ENCODE measurements around the gene SGCA. TPM values are rescaled to one million over a fixed set of nuclear protein-coding genes. Genes with fewer than 3 reads are reported as not detected.

SGCA gene
- total RNA-seq, 1 experiment from 2014 or later: not detected

DNA sequence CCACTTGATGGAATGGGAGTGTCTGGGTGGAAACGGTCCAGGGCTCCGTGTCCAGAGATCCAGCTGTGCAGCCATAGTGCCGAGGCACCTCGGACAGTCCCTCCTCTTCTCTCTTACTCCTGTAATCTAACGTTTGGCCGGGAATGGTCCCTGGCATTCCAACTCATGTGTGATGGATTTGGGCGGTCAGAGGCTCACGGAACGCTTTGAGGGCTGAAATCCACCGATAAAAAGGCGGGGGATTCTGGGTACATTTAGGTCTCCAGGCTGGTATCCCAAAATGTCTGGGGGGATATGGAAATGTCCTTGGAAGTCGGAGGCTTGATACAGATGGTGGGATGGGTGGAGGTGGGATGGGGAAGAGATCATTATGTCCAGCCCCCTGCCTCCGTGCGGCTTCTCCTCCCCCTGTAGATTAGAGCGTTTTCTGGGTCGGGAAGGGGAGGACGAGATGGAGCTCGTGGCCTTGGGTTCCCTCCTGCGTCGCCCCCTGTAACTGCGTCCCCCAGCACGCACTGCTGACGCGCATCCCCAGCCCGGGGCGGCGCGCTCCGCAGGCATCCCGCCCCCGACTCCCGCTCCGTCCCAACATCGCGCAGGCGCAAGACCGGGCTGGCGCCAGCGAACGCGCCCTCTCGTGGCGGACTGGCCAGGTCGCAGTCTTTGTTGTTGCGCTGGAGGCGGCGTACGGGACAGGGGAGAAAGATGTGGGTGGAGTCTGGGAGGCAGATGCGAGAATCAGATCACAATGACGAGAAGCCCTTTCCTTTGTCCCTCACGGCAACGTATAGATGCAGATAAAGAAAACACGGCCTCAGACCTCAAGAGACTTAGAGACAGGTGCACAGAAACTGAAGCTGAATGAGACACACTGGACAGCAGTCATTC lies 4.5 kb upstream of the SGCA start:
- in situ Hi-C loops (cut with HindIII; ENCODE audit: low pct_unique_long_range_greater_than_20kb, low sequenced_read_pairs): no loop called here
- peak; percentile 87 for DNase-seq (ENCODE audit: low read depth)

DNA sequence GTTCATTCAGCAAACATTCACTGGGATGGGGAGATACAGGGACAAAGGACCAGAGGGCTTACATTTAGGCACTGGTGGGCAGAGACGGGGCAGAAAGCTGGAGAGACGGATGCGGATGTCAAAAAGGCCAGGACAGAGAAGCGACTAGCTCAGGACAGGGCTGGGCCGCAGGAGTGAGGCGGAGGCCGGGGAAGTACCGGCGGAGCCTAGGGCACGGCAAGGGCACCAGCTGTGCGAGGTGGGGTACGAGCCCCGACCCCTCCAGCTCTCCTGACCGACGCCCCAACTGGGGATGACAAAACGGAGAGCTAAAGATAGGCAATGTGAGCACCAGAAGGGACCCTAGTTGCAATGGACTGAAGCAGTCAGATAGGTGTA lies 3.9 kb upstream of the SGCA start:
- no peak for DNase-seq (ENCODE audit: low read depth)
- in situ Hi-C loops (cut with HindIII; ENCODE audit: low pct_unique_long_range_greater_than_20kb, low sequenced_read_pairs): no loop called here

DNA sequence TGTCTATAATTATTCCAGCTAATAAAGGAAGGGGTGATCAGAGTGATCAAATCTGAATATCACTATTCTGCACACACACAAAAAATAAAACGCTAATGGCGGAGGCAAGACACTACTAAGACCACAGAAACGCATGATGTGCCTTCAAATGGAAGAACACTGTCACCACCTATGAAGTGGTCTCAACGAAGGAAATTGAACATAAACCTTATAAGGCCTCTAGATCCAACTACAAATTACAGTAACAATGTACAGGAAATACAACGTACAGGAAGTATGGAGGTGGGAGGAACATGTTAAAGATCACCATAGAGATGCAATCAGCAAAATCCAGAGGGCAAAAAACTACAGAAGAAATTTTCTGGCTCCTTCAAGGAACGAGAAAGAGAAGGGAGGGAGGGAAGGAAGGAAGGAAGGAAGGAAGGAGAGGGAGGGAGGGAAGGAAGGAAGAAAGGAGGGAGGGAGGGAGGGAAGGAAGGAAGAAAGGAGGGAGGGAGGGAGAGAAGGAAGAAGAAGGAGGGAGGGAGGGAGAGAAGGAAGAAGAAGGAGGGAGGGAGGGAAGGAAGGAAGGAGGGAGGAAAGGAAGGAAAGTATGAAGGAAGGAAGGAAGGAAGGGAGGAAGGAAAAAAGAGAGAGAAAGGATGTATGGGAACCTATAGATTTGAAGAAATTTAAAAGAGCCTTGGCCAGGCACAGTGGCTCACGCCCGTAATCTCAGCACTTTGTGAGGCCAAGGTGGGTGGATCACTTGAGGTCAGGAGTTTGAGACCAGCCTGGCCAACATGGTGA lies 3.1 kb upstream of the SGCA start:
- no peak for DNase-seq (ENCODE audit: low read depth)
- in situ Hi-C loops (cut with HindIII; ENCODE audit: low pct_unique_long_range_greater_than_20kb, low sequenced_read_pairs): no loop called here

DNA sequence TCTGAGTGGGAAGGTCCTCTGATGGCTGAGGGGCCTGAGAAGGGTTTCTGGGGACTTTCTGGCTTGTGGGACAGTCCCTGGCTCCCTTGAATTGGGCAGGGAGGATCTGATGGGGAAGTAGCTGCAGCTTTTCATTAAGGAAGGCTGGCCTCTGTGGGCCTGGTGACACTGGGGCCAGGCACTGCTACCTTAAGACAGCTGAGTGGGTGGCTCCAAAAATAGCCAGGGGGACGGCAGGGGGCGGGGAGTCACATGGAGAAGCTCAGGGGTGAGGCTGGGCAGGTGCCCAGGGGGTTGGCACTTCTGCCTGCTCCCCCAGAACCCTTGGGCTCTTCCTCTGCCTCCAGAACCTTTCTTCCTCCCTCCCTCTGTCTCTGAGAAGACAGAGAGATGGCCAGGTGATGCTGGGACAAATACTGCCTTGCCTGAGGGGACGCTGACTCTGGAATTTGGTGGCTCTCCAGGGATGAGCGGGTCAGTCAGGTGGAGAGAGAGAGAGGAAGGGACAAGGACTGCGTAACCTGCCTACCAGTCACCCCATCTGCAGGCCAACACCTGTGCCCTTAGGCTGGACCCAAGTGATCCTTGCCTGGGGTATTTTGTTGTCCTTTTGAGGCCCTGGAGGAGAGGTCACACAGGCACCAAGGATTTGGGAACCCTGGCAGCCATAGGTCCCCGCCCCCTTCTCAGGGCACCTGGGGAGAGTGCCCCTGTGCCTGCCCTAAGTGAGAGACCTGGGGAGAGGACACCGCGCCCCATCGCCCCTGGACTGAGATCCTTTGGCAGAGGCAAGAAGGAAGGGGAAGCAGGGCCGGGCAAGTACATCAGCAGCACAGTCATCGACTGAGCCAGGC lies 1.7 kb upstream of the SGCA start:
- in situ Hi-C loops (cut with HindIII; ENCODE audit: low pct_unique_long_range_greater_than_20kb, low sequenced_read_pairs): no loop called here
- no peak for DNase-seq (ENCODE audit: low read depth)

DNA sequence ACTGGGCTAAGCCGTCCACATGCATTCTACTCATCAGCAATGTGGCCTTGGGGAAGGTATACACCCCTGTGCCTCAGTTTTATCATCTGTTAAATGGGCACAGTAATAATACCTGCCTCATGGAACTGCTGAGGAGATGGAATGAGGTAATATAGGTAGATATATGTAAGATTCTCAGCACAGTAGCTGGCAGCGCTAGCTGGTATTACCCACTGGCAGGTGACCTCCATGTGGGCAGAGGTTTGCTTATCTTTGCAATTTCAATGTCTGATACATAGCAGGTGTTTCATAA lies 1.2 kb upstream of the SGCA start:
- no peak for DNase-seq (ENCODE audit: low read depth)

DNA sequence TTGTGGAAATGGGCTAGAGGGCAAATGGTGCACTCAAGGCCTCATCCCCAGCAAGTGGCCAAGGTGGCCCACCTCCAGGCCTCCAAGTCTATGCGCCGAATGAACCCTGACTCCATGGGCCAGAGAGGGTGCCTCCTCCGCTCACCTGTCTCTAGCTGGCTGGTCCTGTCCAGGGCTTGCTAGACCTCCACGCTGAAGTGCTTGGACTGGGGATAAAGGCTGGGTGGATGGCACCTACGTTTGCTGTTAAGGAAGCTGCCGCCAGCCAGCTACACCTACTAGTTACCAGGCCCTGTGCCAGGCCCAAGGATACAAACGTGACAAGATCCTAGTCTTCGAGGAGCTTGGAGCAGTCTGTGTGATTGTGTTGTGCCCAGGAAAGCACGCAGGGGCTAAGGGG lies 739 bp upstream of the SGCA start:
- in situ Hi-C loops (cut with HindIII; ENCODE audit: low pct_unique_long_range_greater_than_20kb, low sequenced_read_pairs): no loop called here
- no peak for DNase-seq (ENCODE audit: low read depth)

More for the DNA sequence above, 1.2 kb upstream of the SGCA start:
- in situ Hi-C loops (cut with HindIII; ENCODE audit: low pct_unique_long_range_greater_than_20kb, low sequenced_read_pairs): no loop called here

DNA sequence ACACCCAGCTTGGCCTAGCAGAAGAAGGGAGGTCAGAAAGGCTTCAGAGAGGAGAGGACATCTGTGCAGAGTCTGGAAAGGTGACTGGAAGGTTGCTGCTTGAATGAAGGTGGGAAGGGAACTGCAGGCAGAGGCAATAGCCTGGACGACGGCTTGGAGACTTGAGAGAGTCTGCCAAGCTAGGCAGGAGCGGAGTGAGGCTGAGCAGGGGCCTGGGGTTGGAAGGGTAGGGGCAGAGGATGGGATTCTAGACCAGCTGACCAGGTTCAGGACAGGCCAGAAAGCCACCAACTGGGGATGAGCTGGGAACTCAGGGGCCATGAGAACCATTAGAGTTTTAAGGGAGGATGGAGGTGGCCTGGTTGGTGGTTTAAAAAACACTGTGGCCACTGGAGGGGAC lies 339 bp upstream of the SGCA start:
- in situ Hi-C loops (cut with HindIII; ENCODE audit: low pct_unique_long_range_greater_than_20kb, low sequenced_read_pairs): no loop called here
- DNase-seq (ENCODE audit: low read depth): no peak

DNA sequence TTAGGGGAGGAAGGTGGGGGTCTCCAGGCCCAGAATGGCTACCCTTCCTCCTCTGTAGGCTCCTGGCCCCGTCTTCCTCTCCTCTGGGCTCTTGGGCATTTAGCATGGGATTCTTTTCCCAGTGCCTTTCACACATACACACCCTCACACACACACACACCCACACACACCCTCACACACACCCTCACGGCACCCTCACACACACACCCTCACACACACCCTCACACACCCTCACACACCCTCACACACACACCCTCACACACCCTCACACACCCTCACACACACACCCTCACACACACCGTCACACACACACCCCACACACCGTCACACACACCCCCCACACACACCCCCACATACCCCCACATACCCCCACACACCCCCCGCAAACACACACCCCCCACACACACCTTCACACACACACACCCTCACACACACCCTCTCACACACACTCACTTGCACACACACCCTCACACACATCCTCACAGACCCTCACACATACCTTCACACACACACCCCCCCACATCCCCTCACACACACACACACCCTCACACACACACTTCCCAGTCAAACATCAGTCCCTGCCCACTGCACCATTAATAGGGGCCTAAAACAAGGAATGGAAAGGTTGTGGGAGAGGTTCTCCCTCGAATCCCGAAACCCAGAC lies 845 bp downstream of the SGCA start:
- DNase-seq (ENCODE audit: low read depth): no peak
- in situ Hi-C loops (cut with HindIII; ENCODE audit: low pct_unique_long_range_greater_than_20kb, low sequenced_read_pairs): no loop called here

DNA sequence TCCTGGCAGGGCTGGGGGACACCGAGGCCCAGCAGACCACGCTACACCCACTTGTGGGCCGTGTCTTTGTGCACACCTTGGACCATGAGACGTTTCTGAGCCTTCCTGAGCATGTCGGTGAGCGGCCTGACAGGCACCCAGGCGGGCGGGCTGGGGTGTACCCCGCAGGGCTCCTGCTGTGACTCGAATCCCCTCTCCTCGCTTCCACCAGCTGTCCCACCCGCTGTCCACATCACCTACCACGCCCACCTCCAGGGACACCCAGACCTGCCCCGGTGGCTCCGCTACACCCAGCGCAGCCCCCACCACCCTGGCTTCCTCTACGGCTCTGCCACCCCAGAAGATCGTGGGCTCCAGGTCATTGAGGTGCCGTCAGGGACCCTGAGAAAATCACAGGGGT lies 1.6 kb downstream of the SGCA start:
- in situ Hi-C loops (cut with HindIII; ENCODE audit: low pct_unique_long_range_greater_than_20kb, low sequenced_read_pairs): no loop called here
- no peak for DNase-seq (ENCODE audit: low read depth)

DNA sequence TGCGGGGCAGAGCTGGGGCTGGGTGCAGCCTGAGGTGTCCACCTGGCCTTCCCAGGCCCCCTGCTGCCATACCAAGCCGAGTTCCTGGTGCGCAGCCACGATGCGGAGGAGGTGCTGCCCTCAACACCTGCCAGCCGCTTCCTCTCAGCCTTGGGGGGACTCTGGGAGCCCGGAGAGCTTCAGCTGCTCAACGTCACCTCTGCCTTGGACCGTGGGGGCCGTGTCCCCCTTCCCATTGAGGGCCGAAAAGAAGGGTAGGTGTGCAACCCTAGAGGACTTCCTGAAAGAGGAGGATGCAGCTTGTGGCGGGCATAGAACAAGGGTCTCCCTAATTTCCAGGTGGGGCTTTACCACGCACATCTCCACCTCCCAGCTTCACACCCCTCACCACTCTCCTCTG lies 2.5 kb downstream of the SGCA start:
- in situ Hi-C loops (cut with HindIII; ENCODE audit: low pct_unique_long_range_greater_than_20kb, low sequenced_read_pairs): no loop called here
- DNase-seq (ENCODE audit: low read depth): no peak

DNA sequence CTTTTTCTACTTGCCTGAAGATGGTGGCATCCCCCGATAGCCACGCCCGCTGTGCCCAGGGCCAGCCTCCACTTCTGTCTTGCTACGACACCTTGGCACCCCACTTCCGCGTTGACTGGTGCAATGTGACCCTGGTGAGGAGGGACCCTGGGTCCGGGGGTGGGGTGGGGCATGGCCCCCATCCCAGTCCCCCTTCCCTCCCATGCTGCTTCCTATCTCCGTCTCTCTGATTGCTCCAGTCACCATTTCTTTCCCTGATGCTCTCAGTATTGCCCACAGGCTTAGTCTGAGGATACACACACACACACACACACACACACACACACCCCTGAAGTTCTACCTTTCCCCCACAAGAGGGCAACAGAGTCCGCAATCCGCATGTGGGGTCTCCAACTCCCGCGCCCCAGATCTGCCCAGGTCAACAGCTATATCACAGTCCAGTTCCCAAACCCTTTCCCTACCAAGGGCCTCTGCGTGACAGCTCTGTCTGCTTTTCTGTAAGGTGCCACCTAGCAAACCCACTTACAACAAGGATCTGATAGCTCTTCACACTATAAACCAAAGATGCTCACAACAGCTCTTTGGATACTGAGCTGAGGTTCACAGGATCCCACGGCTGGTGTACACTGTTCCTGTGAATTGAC lies 3.4 kb downstream of the SGCA start:
- peak; percentile 74 for DNase-seq (ENCODE audit: low read depth)
- in situ Hi-C loops (cut with HindIII; ENCODE audit: low pct_unique_long_range_greater_than_20kb, low sequenced_read_pairs): no loop called here

DNA sequence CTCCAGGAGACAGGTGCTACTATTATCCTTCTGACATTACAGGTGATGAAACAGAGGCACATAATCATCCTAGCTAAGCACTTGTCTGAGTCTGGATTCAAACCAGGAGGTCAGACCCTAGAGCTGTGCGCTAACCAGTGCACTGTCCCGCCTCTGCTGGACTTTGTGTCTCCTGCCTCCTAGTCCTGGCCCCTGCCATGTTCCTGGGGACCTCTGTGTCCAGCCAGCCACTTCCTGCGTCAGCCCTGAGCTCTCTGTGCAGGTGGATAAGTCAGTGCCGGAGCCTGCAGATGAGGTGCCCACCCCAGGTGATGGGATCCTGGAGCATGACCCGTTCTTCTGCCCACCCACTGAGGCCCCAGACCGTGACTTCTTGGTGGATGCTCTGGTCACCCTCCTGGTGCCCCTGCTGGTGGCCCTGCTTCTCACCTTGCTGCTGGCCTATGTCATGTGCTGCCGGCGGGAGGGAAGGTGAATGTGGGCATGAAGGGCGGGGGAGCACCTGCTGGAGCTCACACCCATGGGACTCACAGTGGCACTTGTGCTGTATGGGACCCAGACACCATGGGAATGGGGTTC lies 4.2 kb downstream of the SGCA start:
- in situ Hi-C loops (cut with HindIII; ENCODE audit: low pct_unique_long_range_greater_than_20kb, low sequenced_read_pairs): no loop called here
- no peak for DNase-seq (ENCODE audit: low read depth)

DNA sequence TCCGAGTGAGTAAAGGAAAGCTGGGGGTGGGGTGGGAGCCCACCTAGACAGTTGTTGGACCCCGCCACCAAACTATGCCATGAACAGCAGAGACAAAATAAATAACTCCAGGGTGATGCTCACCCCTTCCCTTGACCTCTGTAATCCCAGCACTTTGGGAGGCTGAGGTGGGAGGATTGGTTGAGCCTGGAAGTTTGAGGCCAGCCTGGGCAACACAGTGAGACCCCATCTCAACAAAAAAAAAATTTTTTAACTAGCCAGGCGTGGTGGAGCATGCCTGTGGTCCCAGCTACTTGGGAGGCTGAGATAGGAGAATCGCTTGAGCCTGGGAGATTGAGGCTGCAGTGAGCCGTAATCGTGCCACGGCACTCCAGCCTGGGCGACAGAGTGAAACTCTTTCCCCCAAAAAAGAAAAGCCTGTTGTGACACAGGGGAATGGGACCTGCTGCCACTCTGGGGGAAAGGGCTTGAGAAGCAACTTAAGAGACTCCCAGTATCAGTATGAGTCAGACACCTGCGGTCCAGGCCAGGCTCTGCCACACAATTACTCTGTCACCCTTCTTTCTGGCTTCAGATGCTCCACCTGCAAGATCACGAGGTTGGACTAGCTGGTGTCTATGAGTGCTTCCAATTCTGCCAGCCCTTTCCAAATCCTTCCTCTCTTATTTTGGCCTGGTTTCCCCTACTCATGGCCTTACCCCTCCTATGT lies 5.0 kb downstream of the SGCA start:
- DNase-seq (ENCODE audit: low read depth): peak; percentile 38
- in situ Hi-C loops (cut with HindIII; ENCODE audit: low pct_unique_long_range_greater_than_20kb, low sequenced_read_pairs): no loop called here

DNA sequence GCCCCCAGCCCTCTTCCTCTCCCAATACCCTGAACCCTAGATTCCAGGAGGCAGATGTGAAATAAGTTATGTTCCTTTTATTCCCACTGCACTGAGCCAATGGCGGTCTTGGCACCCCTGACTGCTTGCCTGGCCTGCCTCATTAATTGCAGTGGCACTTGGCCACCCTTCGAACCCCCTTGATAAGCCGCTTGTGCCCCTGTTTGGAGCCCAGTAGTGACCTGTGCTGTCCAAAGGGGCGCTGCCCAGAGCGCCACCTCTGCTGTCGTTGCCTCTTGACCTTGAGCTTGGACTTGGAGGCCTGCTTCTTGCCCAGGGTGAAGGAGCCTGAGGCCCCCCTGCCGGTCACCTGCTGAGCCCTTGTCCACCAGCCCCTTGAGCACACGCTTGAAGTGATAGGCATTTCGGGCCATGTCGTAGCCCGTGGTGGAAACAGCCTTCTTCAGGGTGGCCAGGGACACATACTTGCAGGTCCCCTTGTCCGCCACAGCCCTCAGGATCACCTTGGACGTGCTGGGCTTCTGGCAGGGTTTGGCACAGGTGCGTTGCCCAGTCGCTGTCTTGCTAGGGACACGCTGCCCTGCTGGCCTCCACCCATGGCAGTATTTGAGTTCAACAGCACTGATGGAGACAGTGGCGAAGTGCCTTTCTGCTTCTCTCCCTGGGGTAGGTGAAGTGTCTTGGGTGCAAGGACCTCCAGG lies 5.7 kb downstream of the SGCA start:
- DNase-seq (ENCODE audit: low read depth): no peak
- in situ Hi-C loops (cut with HindIII; ENCODE audit: low pct_unique_long_range_greater_than_20kb, low sequenced_read_pairs): no loop called here

DNA sequence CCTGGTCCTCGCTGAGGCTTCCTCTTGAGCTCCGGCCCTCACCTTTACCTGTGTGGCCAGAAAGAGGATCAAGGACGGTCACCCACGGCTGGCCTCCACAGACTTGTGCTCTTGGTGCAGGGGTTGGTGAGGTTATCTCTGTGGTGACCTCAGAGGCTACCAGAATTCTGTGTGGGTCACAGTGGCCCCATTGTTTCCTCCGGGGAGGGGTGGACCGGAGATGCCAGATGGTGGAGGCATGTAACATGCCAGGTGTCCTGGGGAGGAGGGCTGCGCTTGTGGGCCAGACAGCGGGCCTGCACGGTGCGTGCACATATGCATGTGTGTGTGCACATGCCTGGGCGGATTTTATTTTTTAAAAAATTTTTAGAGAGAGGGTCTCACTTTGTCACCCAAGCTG lies 6.3 kb downstream of the SGCA start:
- no peak for DNase-seq (ENCODE audit: low read depth)
- in situ Hi-C loops (cut with HindIII; ENCODE audit: low pct_unique_long_range_greater_than_20kb, low sequenced_read_pairs): no loop called here

DNA sequence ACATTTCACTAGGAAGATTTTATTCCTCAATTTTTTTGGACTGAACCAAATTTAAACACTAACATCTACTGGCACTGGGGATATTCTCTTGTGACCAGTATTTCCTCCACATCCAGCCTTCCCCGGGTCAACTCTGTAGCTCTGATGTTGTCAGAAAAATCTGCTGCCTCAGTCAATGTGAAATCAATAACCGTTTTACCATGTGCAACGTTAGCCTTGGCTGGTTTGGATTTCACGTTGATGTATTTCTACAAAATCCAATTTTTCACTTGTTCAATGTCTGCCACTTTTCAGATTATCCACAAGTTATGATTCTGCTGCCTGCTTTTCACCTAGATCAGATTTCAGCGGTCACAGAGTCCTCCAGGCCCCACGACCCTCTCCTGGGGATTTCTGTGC lies 7.1 kb downstream of the SGCA start:
- in situ Hi-C loops (cut with HindIII; ENCODE audit: low pct_unique_long_range_greater_than_20kb, low sequenced_read_pairs): no loop called here
- no peak for DNase-seq (ENCODE audit: low read depth)
